WTC11 (cell line): Measurements from ENCODE around the gene GPR37L1.

Experiments used
- NFE2L1 ChIP-seq: sonication (generic); formaldehyde crosslinking; IDR thresholded peaks from 2 replicates; pipeline ENCODE4 v1.8.1; 2023; ENCODE audit warnings: missing genetic modification reagents
- NR2C2 ChIP-seq: sonication (generic); formaldehyde crosslinking; IDR thresholded peaks from 2 replicates; pipeline ENCODE4 v1.8.0; 2022; ENCODE audit warnings: mild to moderate bottlenecking, missing genetic modification reagents
- TF ChIP-seq, protein P1 (sequence below): fragments of 200-600 bp; IDR thresholded peaks from 2 replicates; pipeline ENCODE4 v1.8.0; 2022; ENCODE audit warnings: antibody characterized with exemption
- TF ChIP-seq, protein P2 (sequence below): sonication (generic); formaldehyde crosslinking; IDR thresholded peaks from 2 replicates; pipeline ENCODE4 v1.8.1; 2022; ENCODE audit warnings: mild to moderate bottlenecking, missing genetic modification reagents, moderate library complexity, borderline replicate concordance
- TF ChIP-seq, protein P3 (sequence below): sonication (generic); formaldehyde crosslinking; IDR thresholded peaks from 2 replicates; pipeline ENCODE4 v1.8.1; 2023; ENCODE audit warnings: mild to moderate bottlenecking, missing genetic modification reagents, moderate library complexity
- TF ChIP-seq, protein P4 (sequence below): sonication (generic); formaldehyde crosslinking; IDR thresholded peaks from 2 replicates; pipeline ENCODE4 v1.8.1; 2023; ENCODE audit warnings: mild to moderate bottlenecking, missing genetic modification reagents

DNA sequence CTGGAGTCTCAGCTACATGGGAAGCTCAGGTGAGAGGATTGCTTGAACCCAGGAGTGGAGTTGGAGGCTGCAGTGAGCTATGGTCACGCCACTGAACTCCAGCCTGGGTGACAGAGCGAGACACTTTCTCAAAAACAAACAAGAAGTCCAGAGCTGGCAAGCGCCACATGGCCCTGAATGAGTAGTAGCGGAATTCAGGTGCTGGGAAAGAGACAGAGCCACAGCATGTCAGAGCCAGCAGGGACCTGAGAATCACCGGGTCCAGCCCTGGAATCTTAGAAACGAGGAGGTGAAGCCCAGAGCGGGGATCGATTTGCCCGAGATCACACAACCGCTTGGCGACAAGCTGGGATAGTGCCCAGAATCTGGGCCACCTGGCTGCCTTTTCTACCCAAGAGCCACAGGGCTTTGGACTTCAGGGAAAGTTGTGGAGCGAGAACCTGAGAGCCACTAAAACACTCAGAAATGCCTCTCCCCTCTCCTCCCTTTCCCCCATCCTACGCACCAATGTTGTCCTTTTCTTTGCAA, 12.0 kb downstream of the GPR37L1 start:
- TF ChIP-seq, protein P1, sequence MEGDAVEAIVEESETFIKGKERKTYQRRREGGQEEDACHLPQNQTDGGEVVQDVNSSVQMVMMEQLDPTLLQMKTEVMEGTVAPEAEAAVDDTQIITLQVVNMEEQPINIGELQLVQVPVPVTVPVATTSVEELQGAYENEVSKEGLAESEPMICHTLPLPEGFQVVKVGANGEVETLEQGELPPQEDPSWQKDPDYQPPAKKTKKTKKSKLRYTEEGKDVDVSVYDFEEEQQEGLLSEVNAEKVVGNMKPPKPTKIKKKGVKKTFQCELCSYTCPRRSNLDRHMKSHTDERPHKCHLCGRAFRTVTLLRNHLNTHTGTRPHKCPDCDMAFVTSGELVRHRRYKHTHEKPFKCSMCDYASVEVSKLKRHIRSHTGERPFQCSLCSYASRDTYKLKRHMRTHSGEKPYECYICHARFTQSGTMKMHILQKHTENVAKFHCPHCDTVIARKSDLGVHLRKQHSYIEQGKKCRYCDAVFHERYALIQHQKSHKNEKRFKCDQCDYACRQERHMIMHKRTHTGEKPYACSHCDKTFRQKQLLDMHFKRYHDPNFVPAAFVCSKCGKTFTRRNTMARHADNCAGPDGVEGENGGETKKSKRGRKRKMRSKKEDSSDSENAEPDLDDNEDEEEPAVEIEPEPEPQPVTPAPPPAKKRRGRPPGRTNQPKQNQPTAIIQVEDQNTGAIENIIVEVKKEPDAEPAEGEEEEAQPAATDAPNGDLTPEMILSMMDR, result no peak
- TF ChIP-seq, protein P2, sequence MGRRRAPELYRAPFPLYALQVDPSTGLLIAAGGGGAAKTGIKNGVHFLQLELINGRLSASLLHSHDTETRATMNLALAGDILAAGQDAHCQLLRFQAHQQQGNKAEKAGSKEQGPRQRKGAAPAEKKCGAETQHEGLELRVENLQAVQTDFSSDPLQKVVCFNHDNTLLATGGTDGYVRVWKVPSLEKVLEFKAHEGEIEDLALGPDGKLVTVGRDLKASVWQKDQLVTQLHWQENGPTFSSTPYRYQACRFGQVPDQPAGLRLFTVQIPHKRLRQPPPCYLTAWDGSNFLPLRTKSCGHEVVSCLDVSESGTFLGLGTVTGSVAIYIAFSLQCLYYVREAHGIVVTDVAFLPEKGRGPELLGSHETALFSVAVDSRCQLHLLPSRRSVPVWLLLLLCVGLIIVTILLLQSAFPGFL (CRISPR knock-in tag), result no peak
- TF ChIP-seq, protein P3, sequence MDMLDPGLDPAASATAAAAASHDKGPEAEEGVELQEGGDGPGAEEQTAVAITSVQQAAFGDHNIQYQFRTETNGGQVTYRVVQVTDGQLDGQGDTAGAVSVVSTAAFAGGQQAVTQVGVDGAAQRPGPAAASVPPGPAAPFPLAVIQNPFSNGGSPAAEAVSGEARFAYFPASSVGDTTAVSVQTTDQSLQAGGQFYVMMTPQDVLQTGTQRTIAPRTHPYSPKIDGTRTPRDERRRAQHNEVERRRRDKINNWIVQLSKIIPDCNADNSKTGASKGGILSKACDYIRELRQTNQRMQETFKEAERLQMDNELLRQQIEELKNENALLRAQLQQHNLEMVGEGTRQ (CRISPR knock-in tag), result no peak
- no peak for TF ChIP-seq NFE2L1 (CRISPR knock-in tag)
- TF ChIP-seq, protein P4, sequence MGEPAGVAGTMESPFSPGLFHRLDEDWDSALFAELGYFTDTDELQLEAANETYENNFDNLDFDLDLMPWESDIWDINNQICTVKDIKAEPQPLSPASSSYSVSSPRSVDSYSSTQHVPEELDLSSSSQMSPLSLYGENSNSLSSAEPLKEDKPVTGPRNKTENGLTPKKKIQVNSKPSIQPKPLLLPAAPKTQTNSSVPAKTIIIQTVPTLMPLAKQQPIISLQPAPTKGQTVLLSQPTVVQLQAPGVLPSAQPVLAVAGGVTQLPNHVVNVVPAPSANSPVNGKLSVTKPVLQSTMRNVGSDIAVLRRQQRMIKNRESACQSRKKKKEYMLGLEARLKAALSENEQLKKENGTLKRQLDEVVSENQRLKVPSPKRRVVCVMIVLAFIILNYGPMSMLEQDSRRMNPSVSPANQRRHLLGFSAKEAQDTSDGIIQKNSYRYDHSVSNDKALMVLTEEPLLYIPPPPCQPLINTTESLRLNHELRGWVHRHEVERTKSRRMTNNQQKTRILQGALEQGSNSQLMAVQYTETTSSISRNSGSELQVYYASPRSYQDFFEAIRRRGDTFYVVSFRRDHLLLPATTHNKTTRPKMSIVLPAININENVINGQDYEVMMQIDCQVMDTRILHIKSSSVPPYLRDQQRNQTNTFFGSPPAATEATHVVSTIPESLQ, result no peak
- TF ChIP-seq NR2C2 (CRISPR knock-in tag), result no peak
